BE2C (cell line): ENCODE measurements around the gene GRAMD4.
A peak's percentile ranks its signal among the peaks of the same experiment; 100 is the strongest.
"Not testable (repeated sequence)": the region's sequence is repeated elsewhere in the genome, so short reads cannot be mapped to it uniquely, and the experiment has no call there.

Experiments used
- DNase-seq: peaks from one replicate; pipeline ENCODE4 v3.0.0-alpha.2; 2020
- H3K27me3 ChIP-seq: fragments of 250-450 bp; sonication (Bioruptor Pico); 2 replicates; pipeline ENCODE4 v1.5.1; 2020; ENCODE audit warnings: mild to moderate bottlenecking
- H3K36me3 ChIP-seq: fragments of 250-450 bp; sonication (Bioruptor Pico); 2 replicates; pipeline ENCODE4 v1.5.1; 2020; ENCODE audit warnings: mild to moderate bottlenecking
- H3K4me1 ChIP-seq: fragments of 250-450 bp; sonication (Bioruptor Pico); 2 replicates; pipeline ENCODE4 v1.5.1; 2020
- H3K4me3 ChIP-seq: 2 replicates; pipeline ENCODE4 v1.5.1; 2011; ENCODE audit warnings: low read depth, low read length
- H3K9me3 ChIP-seq: fragments of 250-450 bp; sonication (Bioruptor Pico); 2 replicates; pipeline ENCODE4 v1.5.1; 2020
- TF ChIP-seq, protein P1 (sequence below): IDR thresholded peaks from 2 replicates; pipeline ENCODE4 v1.5.1; 2012; ENCODE audit warnings: mild to moderate bottlenecking, low read depth, low read length

GRAMD4 gene

DNA sequence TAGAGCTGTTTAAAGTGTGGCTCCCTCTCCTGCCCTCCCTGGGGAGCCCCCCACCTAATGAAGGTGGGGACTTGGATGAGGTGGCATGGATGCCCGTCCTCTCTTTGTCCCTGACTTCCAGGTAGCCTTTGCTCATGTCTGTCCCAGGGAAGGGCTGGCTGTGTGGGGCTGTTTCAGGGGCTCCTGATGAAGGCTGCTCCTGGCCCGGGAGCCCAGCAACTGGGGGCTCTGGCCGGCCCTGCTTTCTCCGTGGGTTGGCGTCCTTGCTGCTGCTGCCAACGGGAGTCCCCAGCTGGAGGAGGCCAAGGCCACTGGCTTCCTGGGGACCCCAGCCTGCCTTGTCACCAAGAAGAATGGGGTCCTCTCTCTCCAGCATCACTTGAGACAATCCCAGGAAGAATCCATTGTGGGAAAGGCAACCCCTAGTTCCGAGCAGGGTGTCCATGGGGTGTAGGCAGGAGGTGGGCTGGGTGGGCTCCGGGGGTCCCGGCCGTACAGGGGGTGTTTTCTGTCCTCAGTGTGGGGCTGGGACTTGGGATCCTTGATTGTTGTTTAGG lies 13.2 kb downstream of the GRAMD4 start:
- no peak for DNase-seq
- H3K36me3 ChIP-seq = peaks cover 20% of the 10 kb centered on the region
- TF ChIP-seq, protein P1, sequence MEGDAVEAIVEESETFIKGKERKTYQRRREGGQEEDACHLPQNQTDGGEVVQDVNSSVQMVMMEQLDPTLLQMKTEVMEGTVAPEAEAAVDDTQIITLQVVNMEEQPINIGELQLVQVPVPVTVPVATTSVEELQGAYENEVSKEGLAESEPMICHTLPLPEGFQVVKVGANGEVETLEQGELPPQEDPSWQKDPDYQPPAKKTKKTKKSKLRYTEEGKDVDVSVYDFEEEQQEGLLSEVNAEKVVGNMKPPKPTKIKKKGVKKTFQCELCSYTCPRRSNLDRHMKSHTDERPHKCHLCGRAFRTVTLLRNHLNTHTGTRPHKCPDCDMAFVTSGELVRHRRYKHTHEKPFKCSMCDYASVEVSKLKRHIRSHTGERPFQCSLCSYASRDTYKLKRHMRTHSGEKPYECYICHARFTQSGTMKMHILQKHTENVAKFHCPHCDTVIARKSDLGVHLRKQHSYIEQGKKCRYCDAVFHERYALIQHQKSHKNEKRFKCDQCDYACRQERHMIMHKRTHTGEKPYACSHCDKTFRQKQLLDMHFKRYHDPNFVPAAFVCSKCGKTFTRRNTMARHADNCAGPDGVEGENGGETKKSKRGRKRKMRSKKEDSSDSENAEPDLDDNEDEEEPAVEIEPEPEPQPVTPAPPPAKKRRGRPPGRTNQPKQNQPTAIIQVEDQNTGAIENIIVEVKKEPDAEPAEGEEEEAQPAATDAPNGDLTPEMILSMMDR = no peak
- H3K27me3 ChIP-seq = no peaks in the 10 kb centered on the region
- no peaks in the 10 kb centered on the region for H3K9me3 ChIP-seq
- H3K4me1 ChIP-seq = no peaks in the 10 kb centered on the region
- H3K4me3 ChIP-seq = no peak overlapping the region

DNA sequence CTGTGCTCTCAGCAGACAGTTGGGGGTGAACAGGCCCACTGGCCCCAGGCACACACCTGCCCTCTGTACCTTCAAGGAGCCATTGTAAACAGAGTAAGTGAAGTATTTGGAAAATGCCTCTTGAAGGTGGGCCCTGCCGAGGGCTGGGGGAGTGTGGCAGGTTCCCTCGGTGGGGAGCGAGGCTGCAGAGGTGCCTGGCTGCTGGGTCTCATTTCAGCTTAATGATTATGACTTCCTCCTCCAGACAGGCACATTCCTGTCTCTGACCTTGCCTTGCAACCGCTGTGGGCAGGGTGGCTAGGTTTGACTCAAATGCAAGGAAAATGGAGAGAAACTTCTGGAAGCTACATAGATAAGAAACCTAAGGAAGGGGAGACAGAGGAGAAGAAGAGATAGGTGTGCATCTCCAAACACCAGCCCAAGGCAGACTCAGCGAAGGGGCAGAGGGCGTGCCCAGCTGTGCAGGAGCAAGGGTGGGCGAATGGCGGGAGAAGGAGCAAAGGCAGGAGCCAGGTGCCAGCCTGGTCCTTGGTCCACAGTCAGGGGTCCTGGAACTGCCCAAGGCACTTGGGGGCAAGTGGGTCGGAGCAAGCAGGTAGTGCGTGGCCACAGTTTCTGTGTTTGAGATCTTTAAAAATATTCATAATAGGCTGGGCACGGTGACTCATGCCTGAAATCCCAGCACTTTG lies 14.0 kb downstream of the GRAMD4 start:
- Histone ChIP-seq H3K4me1 (no peaks in the 10 kb centered on the region), H3K36me3 (peaks cover 23% of the 10 kb centered on the region), H3K27me3 (no peaks in the 10 kb centered on the region), H3K9me3 (no peaks in the 10 kb centered on the region), H3K4me3 (no peak overlapping the region)
- DNase-seq = no peak
- TF ChIP-seq, protein P1 = no peak

DNA sequence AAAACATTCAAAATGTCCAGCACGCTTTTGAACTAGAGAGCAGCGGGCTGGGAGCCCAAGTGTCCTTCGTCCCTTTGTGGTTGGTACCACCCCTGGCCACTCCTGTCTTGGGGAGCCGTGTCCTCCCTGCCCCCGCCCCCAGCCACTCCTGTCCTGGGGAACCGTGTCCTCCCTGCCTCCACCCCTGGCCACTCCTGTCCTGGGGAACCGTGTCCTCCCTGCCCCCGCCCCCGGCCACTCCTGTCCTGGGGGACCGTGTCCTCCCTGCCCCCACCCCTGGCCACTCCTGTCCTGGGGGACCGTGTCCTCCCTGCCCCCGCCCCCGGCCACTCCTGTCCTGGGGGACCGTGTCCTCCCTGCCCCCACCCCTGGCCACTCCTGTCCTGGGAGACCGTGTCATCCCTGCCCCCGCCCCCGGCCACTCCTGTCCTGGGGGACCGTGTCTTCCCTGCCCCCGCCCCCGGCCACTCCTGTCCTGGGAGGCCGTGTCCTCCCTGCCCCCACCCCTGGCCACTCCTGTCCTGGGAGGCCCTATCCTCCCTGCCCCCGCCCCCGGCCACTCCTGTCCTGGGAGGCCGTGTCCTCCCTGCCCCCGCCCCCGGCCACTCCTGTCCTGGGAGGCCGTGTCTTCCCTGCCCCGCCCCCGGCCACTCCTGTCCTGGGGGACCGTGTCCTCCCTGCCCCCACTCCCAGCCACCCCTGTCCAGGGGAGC lies 14.9 kb downstream of the GRAMD4 start:
- H3K27me3 ChIP-seq, H3K4me1 ChIP-seq, DNase-seq, H3K9me3 ChIP-seq, H3K4me3 ChIP-seq: not testable (repeated sequence)
- peaks cover 27% of the 10 kb centered on the region for H3K36me3 ChIP-seq

- peaks cover 25% of the 10 kb centered on the region for H3K36me3 ChIP-seq
- H3K4me3 ChIP-seq = no peak overlapping the region
- no peaks in the 10 kb centered on the region for H3K9me3 ChIP-seq
- H3K4me1 ChIP-seq = no peaks in the 10 kb centered on the region
- no peak for DNase-seq
- TF ChIP-seq, protein P1 = peak; percentile 23
- H3K27me3 ChIP-seq = no peaks in the 10 kb centered on the region
Observed at GRCh38 chr22:46635756-46636155, 15.6 kb downstream of the GRAMD4 start.

- DNase-seq = no peak
- Histone ChIP-seq H3K4me3 (no peak overlapping the region), H3K27me3 (no peaks in the 10 kb centered on the region), H3K9me3 (no peaks in the 10 kb centered on the region), H3K36me3 (peaks cover 25% of the 10 kb centered on the region), H3K4me1 (no peaks in the 10 kb centered on the region)
- TF ChIP-seq, protein P1 = no peak
Observed at GRCh38 chr22:46636221-46637002, 16.2 kb downstream of the GRAMD4 start.
